CD14-positive monocyte (primary cell): Measurements from ENCODE around the gene YARS2. TPM values are rescaled to one million over a fixed set of nuclear protein-coding genes. Genes with fewer than 3 reads are reported as not detected.

Source experiments
- DNase-seq, 3 donors: peaks; one replicate each; pipeline ENCODE4 v3.0.0-alpha.2; 2011 to 2022
- H2AFZ ChIP-seq: 2 replicates; pipeline ENCODE4 v1.6.0; 2012; ENCODE audit warnings: mild to moderate bottlenecking, low read depth, low read length, inconsistent platforms; ENCODE audit not compliant: insufficient read depth, poor library complexity, severe bottlenecking
- H3K27ac ChIP-seq, 2 donors: 1 replicate in 1 of 2; 2 replicates in 1 of 2; pipeline ENCODE4 v1.5.1; 2012 to 2013; ENCODE audit warnings: low read length in 2 of 2, control low read depth in 1 of 2, inconsistent platforms in 1 of 2, low read depth in 1 of 2, mild to moderate bottlenecking in 1 of 2
- H3K27me3 ChIP-seq, 2 donors: one replicate each; pipeline versions ENCODE4 v1.6.0 to v1.6.1; 2011 to 2013; ENCODE audit warnings: low read length in 2 of 2; ENCODE audit not compliant: control insufficient read depth in 2 of 2, insufficient read depth in 2 of 2
- H3K36me3 ChIP-seq, 2 donors: replicated peaks in 1 of 2; 1 replicate in 1 of 2; 2 replicates in 1 of 2; pipeline versions ENCODE4 v1.5.1 to v1.6.1; 2012 to 2013; ENCODE audit warnings: low read length in 2 of 2, control low read depth in 1 of 2, inconsistent platforms in 1 of 2, mild to moderate bottlenecking in 1 of 2; ENCODE audit not compliant: insufficient read depth in 2 of 2, control insufficient read depth in 1 of 2
- H3K4me1 ChIP-seq, 2 donors: 1 replicate in 1 of 2; 2 replicates in 1 of 2; pipeline versions ENCODE4 v1.5.1 to v1.6.1; 2012 to 2013; ENCODE audit warnings: low read length in 2 of 2, control low read depth in 1 of 2, inconsistent platforms in 1 of 2, mild to moderate bottlenecking in 1 of 2, moderate library complexity in 1 of 2; ENCODE audit not compliant: insufficient read depth in 2 of 2, control insufficient read depth in 1 of 2
- H3K4me2 ChIP-seq: replicated peaks from 2 replicates; pipeline ENCODE3; 2012; ENCODE audit warnings: low read length, moderate library complexity, mild to moderate bottlenecking; ENCODE audit not compliant: poor library complexity, severe bottlenecking; ENCODE audit errors: extremely low read depth
- H3K4me3 ChIP-seq, 3 experiments: fragments of 200-600 bp in 1 of 3; sonication (generic) in 1 of 3; replicated peaks in 1 of 3; 1 replicate in 2 of 3; 2 replicates in 1 of 3; pipeline ENCODE4 v1.5.1; 2011 to 2013; ENCODE audit warnings: low read length in 3 of 3, mild to moderate bottlenecking in 3 of 3, control low read depth in 2 of 3, low read depth in 2 of 3, inconsistent platforms in 1 of 3, moderate library complexity in 1 of 3
- H3K79me2 ChIP-seq: 2 replicates; pipeline ENCODE4 v1.6.0; 2012; ENCODE audit warnings: mild to moderate bottlenecking, control low read depth, inconsistent platforms, low read length, moderate library complexity; ENCODE audit not compliant: insufficient read depth
- H3K9ac ChIP-seq: 2 replicates; pipeline ENCODE4 v1.6.0; 2017; ENCODE audit warnings: low read length, mild to moderate bottlenecking; ENCODE audit not compliant: insufficient read depth, poor library complexity, severe bottlenecking
- H3K9me3 ChIP-seq, 2 donors: replicated peaks in 1 of 2; 1 replicate in 1 of 2; 2 replicates in 1 of 2; pipeline versions ENCODE4 v1.5.1 to v1.6.1; 2012 to 2013; ENCODE audit warnings: low read length in 2 of 2, control low read depth in 1 of 2; ENCODE audit not compliant: control insufficient read depth in 1 of 2, insufficient read depth in 1 of 2
- H4K20me1 ChIP-seq: 2 replicates; pipeline ENCODE4 v1.6.0; 2012; ENCODE audit warnings: mild to moderate bottlenecking, low read length, control low read depth, moderate library complexity; ENCODE audit not compliant: insufficient read depth
- H3K27ac Mint-ChIP-seq, 7 donors: one replicate each; pipeline ENCODE4 v1.8.0; 2020; ENCODE audit warnings: mild to moderate bottlenecking in 7 of 7, mixed read lengths in 7 of 7, moderate library complexity in 6 of 7, inconsistent platforms in 2 of 7
- H3K27me3 Mint-ChIP-seq, 3 donors: one replicate each; pipeline ENCODE4 v1.8.0; 2021 to 2022; ENCODE audit warnings: low read depth in 3 of 3, mild to moderate bottlenecking in 3 of 3, mixed read lengths in 3 of 3, moderate library complexity in 3 of 3, inconsistent platforms in 1 of 3
- H3K36me3 Mint-ChIP-seq, 2 donors: one replicate each; pipeline ENCODE4 v1.8.0; 2020; ENCODE audit warnings: mixed read lengths in 2 of 2, inconsistent platforms in 1 of 2, mild to moderate bottlenecking in 1 of 2
- H3K4me1 Mint-ChIP-seq: one replicate; pipeline ENCODE4 v1.8.0; 2020; ENCODE audit warnings: mild to moderate bottlenecking, mixed read lengths
- H3K4me3 Mint-ChIP-seq, 2 donors: one replicate each; pipeline ENCODE4 v1.8.0; 2020; ENCODE audit warnings: mild to moderate bottlenecking in 2 of 2, mixed read lengths in 2 of 2, moderate library complexity in 1 of 2
- H3K9me3 Mint-ChIP-seq, 7 donors: one replicate each; pipeline ENCODE4 v1.8.0; 2020 to 2022; ENCODE audit warnings: mixed read lengths in 7 of 7, mild to moderate bottlenecking in 6 of 7, moderate library complexity in 6 of 7, inconsistent platforms in 2 of 7
- WGBS: methylation state at CpG from one replicate; pipeline ENCODE4 v1.1.5; 2013; ENCODE audit warnings: missing lambda C conversion rate; ENCODE audit not compliant: insufficient coverage; 5-methylcytosine and 5-hydroxymethylcytosine counted together
- intact Hi-C, 2 donors: fragments of 100-400 bp; cut with micrococcal nuclease; formaldehyde crosslinking; loops; one replicate each; pipeline versions ENCODE4 v1.15.0 to v1.15.1; 2023
- polyA plus RNA-seq, 3 donors: library from polyadenylated mRNA; depleted of rRNA in 1 of 3; unstranded in 2 of 3; stranded (reverse) in 1 of 3; fragments of 300-500 nt in 2 of 3; fragments of >200 nt in 1 of 3; fragmentation: Illumina TruSeq in 2 of 3; gene quantifications; 1 replicate in 2 of 3; 2 replicates in 1 of 3; pipeline ENCODE4 v1.2.3, GENCODE V29; 2012 to 2021
- TF ChIP-seq, protein P1 (sequence below): fragments of 200-600 bp; IDR thresholded peaks from one replicate; pipeline ENCODE4 v1.8.0; 2022; ENCODE audit warnings: antibody characterized with exemption, mild to moderate bottlenecking

YARS2 gene
- polyA plus RNA-seq, 3 donors: 4.5 to 7.5 (median 6.6) TPM

DNA sequence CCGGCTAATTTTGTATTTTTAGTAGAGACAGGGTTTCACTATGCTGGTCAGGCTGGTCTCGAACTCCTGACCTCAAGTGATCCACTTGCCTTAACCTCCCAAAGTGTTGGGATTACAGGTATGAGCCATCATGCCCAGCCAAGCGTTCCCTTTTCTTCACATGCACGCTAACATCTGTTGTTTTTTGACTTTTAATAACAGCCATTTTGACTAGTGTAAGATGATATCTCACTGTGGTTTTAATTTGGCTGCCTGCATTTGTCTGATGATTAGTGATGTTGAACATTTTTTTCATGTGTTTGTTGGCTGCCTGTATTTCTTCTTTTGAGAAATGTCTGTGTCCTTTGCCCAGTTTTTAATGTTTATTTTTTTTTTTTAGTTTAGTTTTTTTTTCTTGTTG lies 10.2 kb upstream of the YARS2 start:
- Histone ChIP-seq H3K36me3 (no peaks in the 10 kb centered on the region), H3K4me1 (peaks cover 14 to 16% of the 10 kb centered on the region in 2 donors), H3K27me3 (peaks cover 0 to 2% of the 10 kb centered on the region in 2 donors), H4K20me1 (no peaks in the 10 kb centered on the region), H3K4me2 (no peak overlapping the region), H3K9ac (no peak overlapping the region), H3K9me3 (no peaks in the 10 kb centered on the region), H3K4me3 (no peak overlapping the region), H2AFZ (no peak overlapping the region), H3K27ac (no peak overlapping the region), H3K79me2 (no peaks in the 10 kb centered on the region)
- H3K9me3 Mint-ChIP-seq: no peaks in the 10 kb centered on the region
- TF ChIP-seq, protein P1, sequence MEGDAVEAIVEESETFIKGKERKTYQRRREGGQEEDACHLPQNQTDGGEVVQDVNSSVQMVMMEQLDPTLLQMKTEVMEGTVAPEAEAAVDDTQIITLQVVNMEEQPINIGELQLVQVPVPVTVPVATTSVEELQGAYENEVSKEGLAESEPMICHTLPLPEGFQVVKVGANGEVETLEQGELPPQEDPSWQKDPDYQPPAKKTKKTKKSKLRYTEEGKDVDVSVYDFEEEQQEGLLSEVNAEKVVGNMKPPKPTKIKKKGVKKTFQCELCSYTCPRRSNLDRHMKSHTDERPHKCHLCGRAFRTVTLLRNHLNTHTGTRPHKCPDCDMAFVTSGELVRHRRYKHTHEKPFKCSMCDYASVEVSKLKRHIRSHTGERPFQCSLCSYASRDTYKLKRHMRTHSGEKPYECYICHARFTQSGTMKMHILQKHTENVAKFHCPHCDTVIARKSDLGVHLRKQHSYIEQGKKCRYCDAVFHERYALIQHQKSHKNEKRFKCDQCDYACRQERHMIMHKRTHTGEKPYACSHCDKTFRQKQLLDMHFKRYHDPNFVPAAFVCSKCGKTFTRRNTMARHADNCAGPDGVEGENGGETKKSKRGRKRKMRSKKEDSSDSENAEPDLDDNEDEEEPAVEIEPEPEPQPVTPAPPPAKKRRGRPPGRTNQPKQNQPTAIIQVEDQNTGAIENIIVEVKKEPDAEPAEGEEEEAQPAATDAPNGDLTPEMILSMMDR: no peak
- no peak overlapping the region for H3K27ac Mint-ChIP-seq
- no CpG with 5 or more reads among the region's 4 CpGs for WGBS
- H3K4me3 Mint-ChIP-seq: no peak overlapping the region
- no peak for DNase-seq
- peaks cover 15% of the 10 kb centered on the region for H3K4me1 Mint-ChIP-seq
- no peaks in the 10 kb centered on the region for H3K36me3 Mint-ChIP-seq
- intact Hi-C loops: no loop called here
- peaks cover 2 to 11% (median 5%) of the 10 kb centered on the region in 3 donors for H3K27me3 Mint-ChIP-seq

DNA sequence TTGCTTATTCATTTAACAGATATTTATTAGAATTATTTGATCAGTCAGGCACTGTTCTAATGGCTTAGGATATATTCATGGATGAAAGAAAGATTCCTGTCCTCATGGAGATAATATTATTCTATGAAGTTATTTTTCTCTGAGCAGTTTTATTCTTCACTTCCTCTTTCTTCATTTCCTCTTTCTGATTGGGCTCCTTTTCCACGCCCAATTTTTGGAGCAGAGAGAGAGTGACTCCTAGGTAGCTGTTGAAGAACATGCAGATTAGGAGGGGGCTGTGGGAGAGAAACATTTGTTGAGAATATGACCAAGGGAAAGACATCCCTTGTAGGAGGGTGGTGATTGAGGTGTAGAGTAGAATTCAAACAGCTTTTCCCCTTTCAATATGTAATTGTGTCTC lies 6.0 kb upstream of the YARS2 start:
- Mint-ChIP-seq H3K9me3 (no peaks in the 10 kb centered on the region), H3K36me3 (no peaks in the 10 kb centered on the region), H3K4me1 (peaks cover 15% of the 10 kb centered on the region), H3K27me3 (peaks cover 2 to 3% (median 2%) of the 10 kb centered on the region in 3 donors), H3K27ac (peak overlapping the region in 4 of 7 donors; percentile 34 to 87 (median 68)), H3K4me3 (peak overlapping the region; percentile 59 to 84)
- WGBS: no CpG with 5 or more reads among the region's 1 CpG
- Histone ChIP-seq H3K36me3 (no peaks in the 10 kb centered on the region), H3K4me2 (peak overlapping the region; percentile 65), H4K20me1 (no peaks in the 10 kb centered on the region), H2AFZ (peak overlapping the region; percentile 73), H3K4me1 (peaks cover 14 to 17% of the 10 kb centered on the region in 2 donors), H3K9me3 (no peaks in the 10 kb centered on the region), H3K9ac (no peak overlapping the region), H3K4me3 (peak overlapping the region in 1 of 3 experiments; percentile 50), H3K79me2 (no peaks in the 10 kb centered on the region), H3K27me3 (no peaks in the 10 kb centered on the region), H3K27ac (peak overlapping the region in 1 of 2 donors; percentile 65)
- TF ChIP-seq, protein P1: no peak
- intact Hi-C loops: no loop called here
- DNase-seq: peak; percentile 45 to 54 (median 47)
